ENCODE measurements around the gene THAP11. TPM values are rescaled to one million over a fixed set of nuclear protein-coding genes. Genes with fewer than 3 reads are reported as not detected.

The THAP11 gene
- polyA plus RNA-seq, 1 donor from 2014 or later = 42.6 TPM

- Histone ChIP-seq H3K36me3 (ENCODE audit: insufficient read depth, low read length) (no peaks in the 10 kb centered on the region), H3K79me2 (replicated peaks; ENCODE audit: insufficient read depth, low read length) (peaks cover 70% of the 10 kb centered on the region), H3F3A (ENCODE audit: insufficient read depth, low read length, poor library complexity, severe bottlenecking) (no peaks in the 10 kb centered on the region), H2AFZ (ENCODE audit: low read depth, low read length) (no peak overlapping the region), H3K9me2 (ENCODE audit: insufficient read depth, low read length) (no peaks in the 10 kb centered on the region), H3K27ac (ENCODE audit: low read length) (no peak overlapping the region), H3K4me2 (ENCODE audit: low read length) (no peak overlapping the region), H3K27me3 (ENCODE audit: insufficient read depth, low read depth, low read length) (no peaks in the 10 kb centered on the region), H3K9ac (ENCODE audit: low read length) (no peak overlapping the region), H3K9me3 (ENCODE audit: low read length) (no peaks in the 10 kb centered on the region), H4K20me1 (ENCODE audit: insufficient read depth) (no peaks in the 10 kb centered on the region), H3K4me3 (ENCODE audit: low read length) (no peak overlapping the region)
- TF ChIP-seq EP300 (conservative IDR thresholded peaks at IDR 0.05; ENCODE audit: poor library complexity, severe bottlenecking) = no peak
- no peak for TF ChIP-seq RAD21 (conservative IDR thresholded peaks at IDR 0.05)
- TF ChIP-seq SMC3 (conservative IDR thresholded peaks at IDR 0.05; ENCODE audit: poor library complexity) = no peak
- TF ChIP-seq MXI1 (conservative IDR thresholded peaks at IDR 0.05; ENCODE audit: poor library complexity, severe bottlenecking) = no peak
- no peak for TF ChIP-seq CTCF (IDR thresholded peaks at IDR 0.05; ENCODE audit: poor library complexity, severe bottlenecking)
- TF ChIP-seq EZH2 (IDR thresholded peaks at IDR 0.05; ENCODE audit: borderline replicate concordance, insufficient read depth, low read length, poor library complexity, severe bottlenecking) = no peak
- no peak for TF ChIP-seq POLR2AphosphoS5 (IDR thresholded peaks at IDR 0.05)
- no peak for TF ChIP-seq REST (IDR thresholded peaks at IDR 0.05; ENCODE audit: borderline replicate concordance)
- no peak for TF ChIP-seq TAF1 (IDR thresholded peaks at IDR 0.05; ENCODE audit: low read depth)
Observed at GRCh38 chr16:67853670-67854069, 11.6 kb downstream of the THAP11 start.

- Histone ChIP-seq H3K9ac (ENCODE audit: low read length) (no peak overlapping the region), H4K20me1 (ENCODE audit: insufficient read depth) (no peaks in the 10 kb centered on the region)
Observed at GRCh38 chr16:67855789-67856188, 13.7 kb downstream of the THAP11 start.

More at GRCh38 chr16:67855789-67856188, 13.7 kb downstream of the THAP11 start:
- H3K4me2 ChIP-seq (ENCODE audit: low read length) = no peak overlapping the region
- no peaks in the 10 kb centered on the region for H3K9me3 ChIP-seq (ENCODE audit: low read length)
- no peaks in the 10 kb centered on the region for H3K27me3 ChIP-seq (ENCODE audit: insufficient read depth, low read depth, low read length)
- no peak overlapping the region for H3K27ac ChIP-seq (ENCODE audit: low read length)
- H2AFZ ChIP-seq (ENCODE audit: low read depth, low read length) = no peak overlapping the region
- no peak overlapping the region for H3K4me3 ChIP-seq (ENCODE audit: low read length)
- TF ChIP-seq POLR2AphosphoS5 (IDR thresholded peaks at IDR 0.05) = no peak
- no peak for TF ChIP-seq SMC3 (conservative IDR thresholded peaks at IDR 0.05; ENCODE audit: poor library complexity)
- no peak for TF ChIP-seq EZH2 (IDR thresholded peaks at IDR 0.05; ENCODE audit: borderline replicate concordance, insufficient read depth, low read length, poor library complexity, severe bottlenecking)
- TF ChIP-seq REST (IDR thresholded peaks at IDR 0.05; ENCODE audit: borderline replicate concordance) = no peak
- no peak for TF ChIP-seq RAD21 (conservative IDR thresholded peaks at IDR 0.05)
- TF ChIP-seq CTCF (IDR thresholded peaks at IDR 0.05; ENCODE audit: poor library complexity, severe bottlenecking) = no peak
- H3K36me3 ChIP-seq (ENCODE audit: insufficient read depth, low read length) = no peaks in the 10 kb centered on the region
- H3K9me2 ChIP-seq (ENCODE audit: insufficient read depth, low read length) = no peaks in the 10 kb centered on the region
- no peaks in the 10 kb centered on the region for H3F3A ChIP-seq (ENCODE audit: insufficient read depth, low read length, poor library complexity, severe bottlenecking)
- H3K79me2 ChIP-seq (replicated peaks; ENCODE audit: insufficient read depth, low read length) = peaks cover 70% of the 10 kb centered on the region

Data from neural cell (in vitro differentiated cells).